SK-N-SH treated with all-trans-retinoic acid at 6 μM for 48 hours (cell line): ENCODE measurements around the gene GRB2.

ENCODE experiments used
- ATAC-seq: fragments of 200-7000 bp; cut with Tn5 transposase; 3 replicates; pipeline ENCODE4 v1.9.1; 2020; ENCODE audit warnings: mild to moderate bottlenecking, moderate library complexity
- ARNTL ChIP-seq: fragments of 450-650 bp; formaldehyde crosslinking; IDR thresholded peaks from 2 replicates; pipeline ENCODE4 v1.5.0; 2020; ENCODE audit warnings: low read depth, mild to moderate bottlenecking, moderate library complexity, borderline replicate concordance
- BACH2 ChIP-seq: fragments of 250-450 bp; sonication (Bioruptor Pico); IDR thresholded peaks from 2 replicates; pipeline ENCODE4 v1.9.0; 2021; ENCODE audit warnings: mild to moderate bottlenecking, borderline replicate concordance
- CREB5 ChIP-seq: fragments of 250-450 bp; sonication (Bioruptor Pico); IDR thresholded peaks from 2 replicates; pipeline ENCODE4 v1.5.1; 2020; ENCODE audit warnings: low read depth, mild to moderate bottlenecking, moderate library complexity
- CSDC2 ChIP-seq: fragments of 250-450 bp; sonication (Bioruptor Pico); IDR thresholded peaks from 2 replicates; pipeline ENCODE4 v1.5.0; 2020; ENCODE audit warnings: mild to moderate bottlenecking, moderate library complexity
- CSRNP3 ChIP-seq: fragments of 250-450 bp; sonication (Bioruptor Pico); IDR thresholded peaks from 2 replicates; pipeline ENCODE4 v1.5.1; 2021; ENCODE audit warnings: mild to moderate bottlenecking, moderate library complexity
- ESRRG ChIP-seq: fragments of 250-450 bp; sonication (Bioruptor Pico); IDR thresholded peaks from 2 replicates; pipeline ENCODE4 v1.6.1; 2021; ENCODE audit warnings: mild to moderate bottlenecking
- GLIS3 ChIP-seq: fragments of 250-450 bp; sonication (Bioruptor Pico); IDR thresholded peaks from 2 replicates; pipeline ENCODE4 v1.5.0; 2020; ENCODE audit warnings: mild to moderate bottlenecking, moderate library complexity
- ISL1 ChIP-seq: fragments of 250-450 bp; sonication (Bioruptor Pico); IDR thresholded peaks from 2 replicates; pipeline ENCODE4 v2.1.2; 2022; ENCODE audit warnings: mild to moderate bottlenecking, moderate library complexity
- OSR1 ChIP-seq: fragments of 250-450 bp; sonication (Bioruptor Pico); IDR thresholded peaks from 2 replicates; pipeline ENCODE4 v1.8.0; 2022; ENCODE audit warnings: moderate library complexity, mild to moderate bottlenecking, inconsistent platforms
- PATZ1 ChIP-seq: fragments of 250-450 bp; sonication (Bioruptor Pico); IDR thresholded peaks from 2 replicates; pipeline ENCODE4 v1.8.0; 2020; ENCODE audit warnings: mild to moderate bottlenecking, moderate library complexity, borderline replicate concordance
- PPARA ChIP-seq: fragments of 250-450 bp; sonication (Bioruptor Pico); IDR thresholded peaks from 2 replicates; pipeline ENCODE4 v1.5.0; 2020; ENCODE audit warnings: mild to moderate bottlenecking, borderline replicate concordance
- RARB ChIP-seq: fragments of 250-450 bp; sonication (Bioruptor Pico); IDR thresholded peaks from 2 replicates; pipeline ENCODE4 v1.8.0; 2021; ENCODE audit warnings: mild to moderate bottlenecking, moderate library complexity
- SNAI2 ChIP-seq: fragments of 250-450 bp; sonication (Bioruptor Pico); IDR thresholded peaks from 2 replicates; pipeline ENCODE4 v1.5.0; 2020; ENCODE audit warnings: mild to moderate bottlenecking, moderate library complexity
- TCF4 ChIP-seq: fragments of 250-450 bp; sonication (Bioruptor Pico); IDR thresholded peaks from 2 replicates; pipeline ENCODE4 v1.8.0; 2021; ENCODE audit warnings: mild to moderate bottlenecking, moderate library complexity, borderline replicate concordance
- ZC3H10 ChIP-seq: fragments of 250-450 bp; sonication (Bioruptor Pico); IDR thresholded peaks from 2 replicates; pipeline ENCODE4 v1.5.1; 2021; ENCODE audit warnings: mild to moderate bottlenecking, moderate library complexity
- ZFP30 ChIP-seq: fragments of 450-650 bp; formaldehyde crosslinking; IDR thresholded peaks from 2 replicates; pipeline ENCODE4 v1.5.0; 2022; ENCODE audit warnings: mild to moderate bottlenecking, moderate library complexity
- ZNF565 ChIP-seq: fragments of 450-650 bp; formaldehyde crosslinking; conservative IDR thresholded peaks from 2 replicates; pipeline ENCODE4 v1.5.0; 2020; ENCODE audit warnings: low read depth, mild to moderate bottlenecking, moderate library complexity
- ZNF70 ChIP-seq: fragments of 450-650 bp; formaldehyde crosslinking; IDR thresholded peaks from 2 replicates; pipeline ENCODE4 v1.5.0; 2020; ENCODE audit warnings: mild to moderate bottlenecking, moderate library complexity
- ZNF8 ChIP-seq: fragments of 450-650 bp; formaldehyde crosslinking; IDR thresholded peaks from 2 replicates; pipeline ENCODE4 v1.5.0; 2020; ENCODE audit warnings: mild to moderate bottlenecking, moderate library complexity
- TF ChIP-seq, protein P1 (sequence below): fragments of 250-450 bp; sonication (Bioruptor Pico); IDR thresholded peaks from 2 replicates; pipeline ENCODE4 v1.5.0; 2020; ENCODE audit warnings: mild to moderate bottlenecking, moderate library complexity

The GRB2 gene

GRCh38 chr17:75390982-75391381 is 14.5 kb downstream of the GRB2 start:
- no peak for ATAC-seq
- TF ChIP-seq GLIS3 (CRISPR knock-in tag) = no peak
- TF ChIP-seq ARNTL (CRISPR knock-in tag) = no peak
- TF ChIP-seq CSRNP3 (CRISPR knock-in tag) = no peak
- TF ChIP-seq ZNF565 = no peak
- TF ChIP-seq ISL1 (CRISPR knock-in tag) = peak; percentile 63

DNA sequence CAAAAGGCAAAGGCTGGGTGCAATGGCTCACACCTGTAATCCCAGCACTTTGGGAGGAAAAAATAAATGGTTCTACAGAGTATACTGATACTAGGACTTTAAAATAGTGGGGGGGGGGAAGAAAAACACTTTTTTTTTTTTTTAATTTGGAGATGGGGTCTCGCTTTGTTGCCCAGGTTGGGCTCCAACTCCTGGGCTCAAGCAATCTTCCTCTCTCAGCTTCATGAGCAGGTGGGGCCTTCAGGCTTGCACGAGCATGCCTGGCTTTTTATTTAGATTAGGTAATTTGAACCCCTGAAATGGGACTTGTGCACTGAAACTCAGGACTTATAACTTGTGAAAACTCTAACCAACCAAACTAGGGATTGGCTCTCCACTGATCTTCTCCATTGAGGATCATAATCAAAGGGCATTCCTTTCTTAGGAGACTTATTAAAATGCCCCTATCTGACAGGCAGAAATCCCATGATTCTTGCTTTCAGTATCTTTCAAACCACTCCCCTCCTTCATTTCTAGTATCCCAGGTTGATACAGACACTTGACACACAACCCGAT is 16.9 kb downstream of the GRB2 start:
- ATAC-seq = no peak
- no peak for TF ChIP-seq RARB (CRISPR knock-in tag)
- TF ChIP-seq TCF4 (CRISPR knock-in tag) = no peak
- TF ChIP-seq, protein P1, sequence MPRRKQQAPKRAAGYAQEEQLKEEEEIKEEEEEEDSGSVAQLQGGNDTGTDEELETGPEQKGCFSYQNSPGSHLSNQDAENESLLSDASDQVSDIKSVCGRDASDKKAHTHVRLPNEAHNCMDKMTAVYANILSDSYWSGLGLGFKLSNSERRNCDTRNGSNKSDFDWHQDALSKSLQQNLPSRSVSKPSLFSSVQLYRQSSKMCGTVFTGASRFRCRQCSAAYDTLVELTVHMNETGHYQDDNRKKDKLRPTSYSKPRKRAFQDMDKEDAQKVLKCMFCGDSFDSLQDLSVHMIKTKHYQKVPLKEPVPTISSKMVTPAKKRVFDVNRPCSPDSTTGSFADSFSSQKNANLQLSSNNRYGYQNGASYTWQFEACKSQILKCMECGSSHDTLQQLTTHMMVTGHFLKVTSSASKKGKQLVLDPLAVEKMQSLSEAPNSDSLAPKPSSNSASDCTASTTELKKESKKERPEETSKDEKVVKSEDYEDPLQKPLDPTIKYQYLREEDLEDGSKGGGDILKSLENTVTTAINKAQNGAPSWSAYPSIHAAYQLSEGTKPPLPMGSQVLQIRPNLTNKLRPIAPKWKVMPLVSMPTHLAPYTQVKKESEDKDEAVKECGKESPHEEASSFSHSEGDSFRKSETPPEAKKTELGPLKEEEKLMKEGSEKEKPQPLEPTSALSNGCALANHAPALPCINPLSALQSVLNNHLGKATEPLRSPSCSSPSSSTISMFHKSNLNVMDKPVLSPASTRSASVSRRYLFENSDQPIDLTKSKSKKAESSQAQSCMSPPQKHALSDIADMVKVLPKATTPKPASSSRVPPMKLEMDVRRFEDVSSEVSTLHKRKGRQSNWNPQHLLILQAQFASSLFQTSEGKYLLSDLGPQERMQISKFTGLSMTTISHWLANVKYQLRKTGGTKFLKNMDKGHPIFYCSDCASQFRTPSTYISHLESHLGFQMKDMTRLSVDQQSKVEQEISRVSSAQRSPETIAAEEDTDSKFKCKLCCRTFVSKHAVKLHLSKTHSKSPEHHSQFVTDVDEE = no peak
- TF ChIP-seq ARNTL (CRISPR knock-in tag) = no peak
- TF ChIP-seq ZNF565 = no peak
- no peak for TF ChIP-seq GLIS3 (CRISPR knock-in tag)
- no peak for TF ChIP-seq ZNF8 (CRISPR knock-in tag)
- TF ChIP-seq ZNF70 = no peak
- TF ChIP-seq CSDC2 (CRISPR knock-in tag) = no peak
- TF ChIP-seq ZC3H10 (CRISPR knock-in tag) = no peak
- TF ChIP-seq CREB5 (CRISPR knock-in tag) = no peak
- no peak for TF ChIP-seq ISL1 (CRISPR knock-in tag)
- TF ChIP-seq BACH2 (CRISPR knock-in tag) = no peak
- no peak for TF ChIP-seq ESRRG
- no peak for TF ChIP-seq OSR1 (CRISPR knock-in tag)
- TF ChIP-seq PATZ1 (CRISPR knock-in tag) = no peak

GRCh38 chr17:75387771-75388170 is 17.7 kb downstream of the GRB2 start:
- TF ChIP-seq ZNF8 (CRISPR knock-in tag) (no peak), OSR1 (CRISPR knock-in tag) (no peak), RARB (CRISPR knock-in tag) (no peak), ZC3H10 (CRISPR knock-in tag) (no peak)
- TF ChIP-seq, all 23 proteins: peak for 0
- ATAC-seq = no peak

GRCh38 chr17:75386430-75386829 is 19.0 kb downstream of the GRB2 start:
- ATAC-seq = no peak
- TF ChIP-seq GLIS3 (CRISPR knock-in tag) (no peak), SNAI2 (CRISPR knock-in tag) (no peak), CSDC2 (CRISPR knock-in tag) (no peak), RARB (CRISPR knock-in tag) (no peak), ZFP30 (CRISPR knock-in tag) (no peak), BACH2 (CRISPR knock-in tag) (no peak), PPARA (no peak), ZNF565 (no peak), ZNF70 (no peak)
- TF ChIP-seq, protein P1 = no peak
